Measurements from ENCODE around the gene ZNF587. TPM values are rescaled to one million over a fixed set of nuclear protein-coding genes. Genes with fewer than 3 reads are reported as not detected.
A peak's percentile ranks its signal among the peaks of the same experiment; 100 is the strongest.
"Not testable (repeated sequence)": the region's sequence is repeated elsewhere in the genome, so short reads cannot be mapped to it uniquely, and the experiment has no call there.

ZNF587 gene
- 10.5 and 14.5 TPM in 2 replicates for total RNA-seq (2014; rRNA removed; shearing (Covaris generic))

DNA sequence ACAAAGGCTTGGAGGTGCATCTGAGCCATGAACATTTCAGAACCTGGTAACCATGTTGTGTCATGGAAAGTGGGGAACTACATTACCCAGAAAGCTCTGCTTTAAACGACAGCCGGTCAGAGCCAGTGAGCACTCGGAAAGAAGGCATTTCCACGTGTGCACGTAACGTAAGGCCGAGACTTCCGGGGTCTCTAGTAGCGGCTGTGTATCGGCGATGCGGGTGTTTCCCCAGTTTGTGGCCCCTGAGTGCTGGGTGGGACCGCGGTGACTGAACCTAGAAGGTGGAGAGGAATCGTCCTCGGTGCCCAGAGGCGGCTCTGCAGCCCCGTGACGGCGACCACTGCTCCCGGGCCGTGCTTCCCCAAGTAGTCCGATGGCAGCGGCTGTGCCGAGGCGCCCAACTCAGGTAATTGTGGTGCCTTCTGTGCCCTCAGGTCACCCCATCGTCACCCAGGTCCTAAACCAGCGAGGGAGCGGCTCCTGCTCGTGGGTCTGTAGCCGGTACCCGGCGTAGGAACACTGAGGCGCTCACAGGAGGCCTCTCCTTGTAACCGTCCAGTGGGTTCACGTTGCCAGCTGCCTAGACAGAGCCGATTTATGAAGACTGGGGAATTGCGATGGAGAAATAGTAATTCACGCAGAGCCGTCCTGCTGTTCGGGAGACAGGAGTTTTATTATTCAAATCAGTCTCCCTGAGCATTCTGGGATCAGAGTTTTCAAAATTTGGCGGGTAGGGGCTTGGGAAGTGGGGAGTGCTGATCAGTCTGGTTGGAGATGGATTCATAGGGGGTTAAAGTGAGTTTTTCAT is at the start of gene ZNF587:
Gene ZNF587 (plus strand): TSS at position 194 of the 808 bp plus-strand sequence. CDS start 180 bp downstream, at position 374.
- Histone ChIP-seq H3K27ac (peak within 1 kb of the TSS; percentile 62), H3K36me3 (peaks cover 17% of the 10 kb centered on the region), H3K4me3 (peak within 1 kb of the TSS; percentile 68)
- H3K9me3 ChIP-seq (replicated peaks); H3K27me3 ChIP-seq; H3K4me1 ChIP-seq: not testable (repeated sequence)
- DNase-seq = peak; percentile 81 to 88

DNA sequence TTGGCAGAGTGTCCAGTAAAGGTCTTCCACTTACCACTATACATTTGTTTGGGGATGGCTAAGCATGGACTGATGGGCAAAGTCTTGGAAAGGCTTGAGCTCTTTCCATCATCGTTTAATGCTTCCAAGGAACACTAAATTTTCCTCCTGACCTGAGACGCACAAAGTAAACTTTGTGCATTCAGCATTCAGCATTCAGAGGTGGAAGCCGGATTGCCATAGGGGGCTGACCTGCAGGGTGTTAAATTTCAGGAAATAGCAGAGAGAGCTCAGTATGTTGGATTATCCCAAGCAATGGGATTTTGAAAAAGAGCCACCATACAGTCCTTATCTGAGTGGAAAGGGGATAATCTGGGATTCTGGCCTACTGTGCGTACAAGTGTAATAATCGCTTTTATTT is 49.0 kb upstream of the ZNF587 start:
- H3K27me3 ChIP-seq = no peaks in the 10 kb centered on the region
- H3K4me1 ChIP-seq = no peaks in the 10 kb centered on the region
- no peak overlapping the region for H3K4me3 ChIP-seq
- no peak overlapping the region for H3K27ac ChIP-seq
- no peak for DNase-seq
- peaks cover 10% of the 10 kb centered on the region; the same call in 1 of the 2 replicates for H3K36me3 ChIP-seq
- H3K9me3 ChIP-seq (replicated peaks) = no peaks in the 10 kb centered on the region

DNA sequence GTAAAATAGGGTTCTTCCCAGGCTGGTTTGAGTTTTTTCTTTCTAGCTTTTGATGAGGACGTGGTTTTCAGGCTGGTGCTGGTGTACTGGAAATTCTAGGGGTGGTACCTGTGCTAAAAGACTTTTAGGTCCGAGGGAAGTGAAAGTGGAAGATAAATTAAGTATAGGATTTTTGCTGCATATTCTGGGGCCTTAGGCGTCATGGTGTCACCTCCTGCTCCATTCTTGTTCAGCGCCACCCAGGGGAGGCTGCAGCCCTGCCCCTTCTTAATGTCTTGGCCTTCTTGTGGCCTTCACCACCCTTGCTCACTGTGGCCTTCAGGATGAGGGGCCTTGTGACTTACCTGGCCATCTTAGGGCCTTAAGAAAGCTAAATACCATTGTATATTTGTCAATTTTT is 47.4 kb upstream of the ZNF587 start:
- DNase-seq = no peak
- Histone ChIP-seq H3K36me3 (peaks cover 16% of the 10 kb centered on the region), H3K27me3 (no peaks in the 10 kb centered on the region), H3K4me3 (no peak overlapping the region), H3K27ac (no peak overlapping the region), H3K4me1 (no peaks in the 10 kb centered on the region), H3K9me3 (replicated peaks) (no peaks in the 10 kb centered on the region)

DNA sequence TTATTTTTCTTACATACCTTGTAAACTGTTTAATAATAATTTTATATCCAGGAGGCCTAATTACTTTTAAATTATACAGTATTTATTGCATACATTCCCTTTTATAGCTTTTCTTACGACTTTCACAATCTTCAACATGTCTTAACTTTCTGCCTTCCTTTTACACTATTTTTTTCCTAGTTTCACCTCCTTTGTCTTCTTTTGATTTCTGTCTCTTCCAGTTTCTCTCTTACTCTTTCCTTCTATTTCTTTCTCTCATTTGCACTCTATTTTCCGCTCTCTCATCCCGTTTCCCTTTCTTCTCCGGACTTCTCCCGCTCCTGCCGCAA is 46.4 kb upstream of the ZNF587 start:
- H3K4me1 ChIP-seq = no peaks in the 10 kb centered on the region
- no peak overlapping the region for H3K27ac ChIP-seq
- H3K9me3 ChIP-seq (replicated peaks) = no peaks in the 10 kb centered on the region
- DNase-seq = no peak
- H3K4me3 ChIP-seq = no peak overlapping the region
- no peaks in the 10 kb centered on the region for H3K27me3 ChIP-seq
- peaks cover 21% of the 10 kb centered on the region for H3K36me3 ChIP-seq

DNA sequence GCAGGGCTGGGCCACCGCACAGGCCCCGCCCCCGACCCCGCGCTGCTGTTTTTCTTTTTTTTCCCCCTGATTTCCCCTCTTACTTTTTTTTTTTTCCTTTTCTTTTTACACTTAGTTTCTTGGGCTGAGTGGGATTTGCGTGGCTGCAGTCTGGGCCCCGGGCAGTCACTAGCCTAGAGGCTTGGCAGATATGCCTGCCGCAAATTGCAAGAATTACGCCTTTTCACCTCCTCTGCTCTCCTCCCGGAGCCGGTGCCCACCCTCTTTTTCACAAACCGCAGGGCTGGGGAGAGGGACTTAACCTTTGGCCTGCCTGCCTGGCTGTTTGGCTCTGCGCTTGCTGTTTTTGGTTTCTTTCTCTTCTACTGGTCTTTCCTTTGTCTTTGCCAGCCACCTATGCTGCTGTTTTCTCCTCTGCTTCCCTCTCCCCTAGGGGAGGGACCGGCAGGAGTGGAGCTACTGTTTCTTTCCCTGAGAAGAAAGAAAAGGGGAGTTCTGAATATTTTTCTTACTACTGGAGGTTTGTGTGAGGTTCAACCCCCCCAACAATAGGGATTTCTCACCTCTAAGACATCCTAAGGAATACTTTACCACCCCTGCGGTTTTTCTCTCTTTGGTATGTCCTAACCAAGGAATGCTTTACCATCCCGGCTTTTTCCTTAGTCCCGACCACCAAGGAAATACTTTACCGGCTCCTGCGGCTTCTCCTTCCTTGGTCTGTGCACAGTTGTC is 45.9 kb upstream of the ZNF587 start:
- H3K4me3 ChIP-seq = no peak overlapping the region
- H3K27ac ChIP-seq = no peak overlapping the region
- H3K27me3 ChIP-seq = no peaks in the 10 kb centered on the region
- H3K4me1 ChIP-seq = no peaks in the 10 kb centered on the region
- H3K9me3 ChIP-seq (replicated peaks) = no peaks in the 10 kb centered on the region
- DNase-seq = no peak
- peaks cover 24% of the 10 kb centered on the region for H3K36me3 ChIP-seq

DNA sequence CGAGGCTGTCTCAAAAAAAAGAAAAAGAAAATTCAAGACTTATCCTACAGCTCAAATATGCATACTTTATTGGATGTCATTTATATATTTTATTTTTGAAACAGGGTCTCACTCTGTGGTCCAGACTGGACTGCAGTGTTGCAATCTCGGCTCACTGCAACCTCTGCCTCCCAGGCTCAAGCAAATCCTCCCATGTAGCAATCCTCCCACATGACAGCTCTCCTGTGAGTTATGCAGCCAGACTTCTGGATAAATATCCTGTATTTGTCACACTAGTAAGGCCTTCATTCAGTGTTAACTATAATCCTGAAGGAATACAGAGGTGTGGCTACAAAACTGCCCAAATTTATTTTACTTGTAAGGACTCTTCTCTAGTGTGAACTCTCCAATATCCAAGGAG is 42.1 kb upstream of the ZNF587 start:
- Histone ChIP-seq H3K27ac (no peak overlapping the region), H3K27me3 (no peaks in the 10 kb centered on the region), H3K4me1 (no peaks in the 10 kb centered on the region), H3K36me3 (peaks cover 30% of the 10 kb centered on the region), H3K9me3 (replicated peaks) (no peaks in the 10 kb centered on the region), H3K4me3 (no peak overlapping the region)
- no peak for DNase-seq

DNA sequence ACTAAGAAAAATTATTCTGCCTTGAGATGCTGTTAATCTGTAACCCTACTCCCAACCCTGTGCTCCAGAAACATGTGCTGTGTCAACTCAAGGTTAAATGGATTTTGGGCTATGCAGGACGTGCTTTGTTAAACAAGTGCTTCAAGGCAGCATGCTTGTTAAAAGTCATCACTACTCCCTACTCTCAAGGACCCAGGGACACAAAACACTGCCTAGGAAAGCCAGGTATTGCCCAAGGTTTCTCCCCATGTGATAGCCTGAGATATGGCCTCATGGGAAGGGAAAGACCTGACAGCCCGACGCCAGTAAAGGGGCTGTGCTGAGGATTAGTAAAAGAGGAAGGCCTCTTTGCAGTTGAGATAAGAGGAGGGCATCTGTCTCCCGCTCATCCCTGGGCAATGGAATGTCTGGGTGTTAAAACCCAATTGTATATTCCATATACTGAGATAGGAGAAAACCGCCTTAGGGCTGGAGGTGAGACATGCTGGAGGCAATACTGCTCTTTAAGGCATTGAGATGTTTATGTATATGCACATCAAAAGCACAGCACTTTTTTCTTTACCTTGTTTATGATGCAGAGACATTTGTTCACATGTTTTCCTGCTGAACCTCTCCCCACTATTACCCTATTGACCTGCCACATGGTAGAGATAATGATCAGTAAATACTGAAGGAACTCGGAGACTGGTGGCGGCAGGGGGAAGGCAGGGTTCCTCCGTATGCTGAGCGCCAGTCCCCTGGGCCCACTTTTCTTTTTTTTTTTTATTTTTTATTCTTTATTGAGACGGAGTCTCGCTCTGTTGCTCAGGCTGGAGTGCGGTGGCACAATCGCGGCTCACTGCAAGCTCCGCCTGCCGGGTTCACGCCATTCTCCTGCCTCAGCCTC is 39.0 kb upstream of the ZNF587 start:
- not testable (repeated sequence) for H3K27me3 ChIP-seq

DNA sequence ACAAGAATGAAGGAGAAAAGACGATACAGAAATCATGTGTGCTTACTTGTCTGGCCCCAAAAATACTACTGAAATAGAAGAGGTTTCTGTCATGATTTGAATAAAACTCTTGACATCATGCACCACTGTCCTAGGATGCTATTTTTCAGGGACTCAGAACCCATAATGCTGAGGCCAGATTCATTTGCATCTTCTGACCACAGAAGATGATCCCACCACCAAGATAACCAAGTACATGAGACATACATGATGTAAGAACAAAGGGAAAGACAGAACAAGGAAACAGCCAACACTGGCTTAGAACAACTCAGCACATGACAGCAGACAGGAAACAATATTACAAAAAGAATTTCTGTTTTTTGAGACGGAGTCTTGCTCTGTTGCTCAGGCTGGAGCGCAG is 37.4 kb upstream of the ZNF587 start:
- no peaks in the 10 kb centered on the region for H3K4me1 ChIP-seq
- DNase-seq = no peak
- no peaks in the 10 kb centered on the region for H3K27me3 ChIP-seq
- H3K27ac ChIP-seq = no peak overlapping the region
- peaks cover 17% of the 10 kb centered on the region for H3K36me3 ChIP-seq
- no peak overlapping the region for H3K4me3 ChIP-seq
- H3K9me3 ChIP-seq (replicated peaks) = no peaks in the 10 kb centered on the region

More for the DNA sequence above, 39.0 kb upstream of the ZNF587 start:
- not testable (repeated sequence) for H3K27ac ChIP-seq; H3K4me1 ChIP-seq; H3K4me3 ChIP-seq; DNase-seq; H3K9me3 ChIP-seq (replicated peaks)
- H3K36me3 ChIP-seq = peaks cover 26% of the 10 kb centered on the region

DNA sequence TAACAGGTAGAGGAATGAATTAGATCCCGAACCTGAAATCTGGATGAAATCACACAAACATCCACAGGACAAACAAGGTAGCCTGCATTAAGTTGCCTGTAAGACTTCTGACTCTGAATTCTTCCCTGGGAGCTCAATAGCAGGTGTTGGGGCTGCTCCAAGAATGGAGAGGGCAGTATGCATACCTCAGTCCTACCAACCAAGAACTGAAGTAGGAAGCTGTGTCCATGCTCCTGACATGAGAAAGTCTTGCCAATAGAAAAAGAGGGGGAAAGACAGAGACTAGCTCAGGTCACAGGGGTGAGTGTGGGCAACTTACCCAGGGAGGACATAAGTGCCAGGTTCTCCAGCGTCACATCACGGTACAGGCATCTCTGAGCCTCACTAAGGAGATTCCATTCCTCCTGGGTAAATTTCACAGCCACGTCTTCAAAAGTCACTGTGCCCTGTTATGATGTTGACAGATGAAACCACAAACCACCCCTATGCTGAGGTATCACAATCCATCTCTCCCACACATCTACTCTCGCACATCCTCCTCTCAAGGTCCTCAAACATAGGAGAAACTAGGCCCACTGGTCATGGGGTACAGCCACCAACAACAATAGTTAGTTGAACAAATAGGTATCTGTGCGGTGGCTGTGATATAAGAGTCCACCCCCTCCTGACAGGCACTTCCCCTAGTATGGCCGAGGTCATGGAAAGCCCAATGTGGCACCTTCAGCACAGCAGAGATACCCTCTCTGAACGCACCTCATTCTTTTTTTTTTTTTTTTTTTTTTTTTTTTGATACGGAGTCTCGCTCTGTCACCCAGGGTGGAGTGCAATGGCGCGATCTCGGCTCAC is 36.5 kb upstream of the ZNF587 start:
- H3K27ac ChIP-seq; H3K4me1 ChIP-seq; H3K27me3 ChIP-seq; H3K9me3 ChIP-seq (replicated peaks); DNase-seq; H3K4me3 ChIP-seq: not testable (repeated sequence)
- H3K36me3 ChIP-seq = peaks cover 12% of the 10 kb centered on the region

DNA sequence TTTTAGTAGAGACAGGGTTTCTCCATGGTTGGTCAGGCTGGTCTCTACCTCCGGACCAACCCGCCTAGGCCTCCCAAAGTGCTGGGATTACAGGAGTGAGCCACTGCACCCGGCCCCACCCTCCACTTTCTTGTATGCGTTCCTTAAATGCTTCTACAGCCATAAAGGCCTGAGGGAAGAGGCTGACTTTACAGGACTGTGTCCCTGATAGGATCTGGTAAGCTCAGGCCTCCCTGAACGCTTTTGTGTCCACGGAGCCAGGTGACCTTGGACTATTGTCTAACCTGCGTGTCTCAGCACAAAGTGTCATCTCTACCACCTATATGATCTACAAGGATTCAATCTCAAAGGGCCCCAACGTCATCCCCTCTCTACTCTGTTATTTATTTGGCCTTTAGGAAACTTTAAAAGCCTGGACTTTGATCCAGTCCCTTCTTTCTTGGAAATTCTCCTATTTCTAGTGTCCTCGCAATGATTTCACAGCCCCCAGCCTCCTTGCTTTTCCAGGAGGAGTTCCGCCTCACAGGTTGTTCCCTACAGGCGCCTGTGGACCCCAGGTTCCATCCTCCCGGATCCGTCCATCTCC is 35.6 kb upstream of the ZNF587 start:
- no peaks in the 10 kb centered on the region for H3K27me3 ChIP-seq
- H3K36me3 ChIP-seq = peaks cover 9% of the 10 kb centered on the region; the same call in 1 of the 2 replicates
- H3K27ac ChIP-seq = no peak overlapping the region
- H3K9me3 ChIP-seq (replicated peaks) = no peaks in the 10 kb centered on the region
- no peak for DNase-seq
- peak overlapping the region; percentile 73 for H3K4me3 ChIP-seq
- no peaks in the 10 kb centered on the region for H3K4me1 ChIP-seq

DNA sequence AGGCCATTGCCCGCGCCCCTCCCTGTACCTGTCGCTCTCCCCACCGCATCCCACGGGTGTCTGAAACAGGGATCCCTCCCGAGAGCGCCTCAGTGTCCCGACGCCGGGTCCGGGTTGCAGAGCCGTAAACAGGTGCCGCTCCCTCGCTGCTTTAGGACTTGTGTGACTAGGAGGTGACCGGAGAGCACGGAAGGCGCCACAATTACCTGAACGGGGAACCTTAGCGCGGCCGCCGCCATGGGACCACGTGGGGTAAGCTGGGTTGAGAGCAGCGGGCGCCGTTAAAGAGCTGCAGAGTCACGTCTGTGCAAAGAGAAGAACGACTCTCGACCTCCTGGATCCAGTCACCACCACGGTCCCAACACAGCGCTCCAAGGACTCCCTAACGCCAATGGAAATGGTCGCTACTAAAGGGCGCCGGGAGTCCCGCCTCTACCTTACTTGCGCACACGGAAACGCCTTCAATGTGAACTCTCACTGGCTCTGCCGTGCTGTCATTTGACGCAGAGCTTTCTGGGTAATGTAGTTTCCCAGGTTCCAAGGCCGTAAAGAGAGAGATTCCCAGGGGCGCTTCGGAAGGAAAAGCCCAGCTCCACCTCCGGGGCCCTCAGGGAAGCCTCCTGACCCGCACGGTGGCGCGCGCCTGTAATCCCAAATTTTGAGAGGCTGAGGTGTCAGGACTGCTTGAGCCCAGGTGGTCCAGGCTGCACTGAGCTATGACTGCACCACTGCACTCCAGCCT is 35.0 kb upstream of the ZNF587 start, which contains the start of gene ZNF552:
Gene ZNF552 (minus strand): TSS at position 409 of the 742 bp plus-strand sequence. CDS start 170 bp downstream, at position 239.
- Histone ChIP-seq H3K36me3 (peaks cover 4% of the 10 kb centered on the region; the same call in 1 of the 2 replicates), H3K4me1 (no peaks in the 10 kb centered on the region), H3K27ac (no peak within 1 kb of the TSS; the same call in 1 of the 2 replicates), H3K27me3 (no peaks in the 10 kb centered on the region), H3K9me3 (replicated peaks) (no peaks in the 10 kb centered on the region), H3K4me3 (peak within 1 kb of the TSS; percentile 73)
- DNase-seq = peak; percentile 85 to 94

DNA sequence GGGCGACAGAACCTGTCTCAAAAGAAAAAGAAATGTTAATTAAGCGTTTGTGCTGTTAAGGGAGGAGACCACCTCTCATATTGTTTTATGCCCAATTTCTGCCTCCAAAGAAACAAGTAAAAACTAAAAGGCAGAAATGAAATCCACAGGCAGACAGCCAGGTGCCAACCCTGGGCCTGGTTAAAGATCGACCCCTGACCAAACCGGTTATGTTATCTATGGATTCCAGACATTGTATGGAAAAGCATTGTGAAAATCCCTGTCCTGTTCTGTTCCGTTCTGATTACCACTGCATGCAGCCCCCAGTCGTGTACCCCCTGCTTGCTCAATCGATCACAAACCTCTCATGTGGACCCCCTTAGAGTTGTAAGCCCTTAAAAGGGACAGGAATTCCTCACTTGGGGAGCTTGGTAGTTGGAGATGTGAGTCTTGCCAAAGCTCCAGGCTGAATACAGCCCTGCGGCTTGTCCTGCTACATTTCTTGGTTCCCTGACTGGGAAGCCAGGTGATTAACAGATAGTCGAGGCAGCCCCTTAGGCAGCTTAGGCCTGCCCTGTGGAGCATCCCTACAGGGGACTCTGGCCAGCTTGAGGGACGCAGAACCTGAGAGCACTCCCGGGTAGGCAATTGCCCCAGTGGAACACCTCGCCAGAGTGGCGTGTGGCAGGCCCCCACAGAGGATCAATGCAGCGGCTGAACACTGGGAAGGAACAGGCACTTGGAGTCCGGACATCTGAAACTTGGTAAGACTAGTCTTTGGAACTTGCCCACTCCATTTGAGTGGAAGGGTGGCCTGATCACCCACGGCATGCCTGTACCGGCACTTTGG is 34.2 kb upstream of the ZNF587 start:
- Histone ChIP-seq H3K27me3 (no peaks in the 10 kb centered on the region), H3K4me1 (no peaks in the 10 kb centered on the region), H3K36me3 (no peaks in the 10 kb centered on the region), H3K9me3 (replicated peaks) (no peaks in the 10 kb centered on the region), H3K4me3 (peak overlapping the region; percentile 73), H3K27ac (no peak overlapping the region; the same call in 1 of the 2 replicates)
- DNase-seq = no peak
